H1 (cell line): ENCODE data around the gene SND1. TPM values are rescaled to one million over a fixed set of nuclear protein-coding genes. Genes with fewer than 3 reads are reported as not detected.

ENCODE experiments used
- CTCF ChIA-PET: fragments of 300-600 bp; sonication (Branson Sonifier 250); formaldehyde crosslinking; loops from one replicate; lab custom pipeline; 2021; ENCODE audit not compliant: partially characterized antibody; lab: Charles Lee
- POLR2A ChIA-PET: fragments of 300-600 bp; sonication (Branson Sonifier 250); formaldehyde crosslinking; loops from one replicate; lab custom pipeline; 2021; ENCODE audit warnings: inconsistent platforms; ENCODE audit not compliant: partially characterized antibody; lab: Charles Lee
- DNase-seq, 2 experiments: peaks; one replicate each; pipeline versions ENCODE4 v3.0.0 to v3.0.0-alpha.2; 2010 to 2022; ENCODE audit warnings: low spot score in 2 of 2, low read depth in 1 of 2, mixed read lengths in 1 of 2
- FAIRE-seq: peaks from 2 replicates; lab custom pipeline; 2011; peaks lifted over from hg19 to GRCh38; lab: Jason Lieb, UNC
- H2AFZ ChIP-seq: 2 replicates; pipeline ENCODE4 v1.8.1; 2012; ENCODE audit warnings: low read length, inconsistent platforms
- H2AK5ac ChIP-seq: 2 replicates; pipeline ENCODE4 v1.6.1; 2013; ENCODE audit warnings: low read depth, low read length
- H2BK120ac ChIP-seq: replicated peaks from 2 replicates; pipeline ENCODE3; 2013; ENCODE audit warnings: low read depth, low read length, inconsistent platforms
- H2BK12ac ChIP-seq: 2 replicates; pipeline ENCODE4 v1.6.1; 2013; ENCODE audit warnings: low read depth, low read length
- H2BK15ac ChIP-seq: 2 replicates; pipeline ENCODE4 v1.6.1; 2013; ENCODE audit warnings: low read length
- H2BK20ac ChIP-seq: 2 replicates; pipeline ENCODE4 v1.6.1; 2013; ENCODE audit warnings: low read length
- H2BK5ac ChIP-seq: 2 replicates; pipeline ENCODE4 v1.6.1; 2013; ENCODE audit warnings: low read depth, low read length
- H3K14ac ChIP-seq: 2 replicates; pipeline ENCODE4 v1.6.1; 2013; ENCODE audit warnings: inconsistent platforms; ENCODE audit not compliant: insufficient read length
- H3K18ac ChIP-seq: 2 replicates; pipeline ENCODE4 v1.6.1; 2013; ENCODE audit warnings: low read length; ENCODE audit errors: extremely low read depth
- H3K23ac ChIP-seq: 2 replicates; pipeline ENCODE4 v1.6.1; 2013; ENCODE audit warnings: inconsistent platforms; ENCODE audit not compliant: insufficient read length
- H3K23me2 ChIP-seq: 2 replicates; pipeline ENCODE4 v1.6.1; 2013; ENCODE audit warnings: low read depth, low read length
- H3K27ac ChIP-seq: 2 replicates; pipeline ENCODE4 v1.6.1; 2011; ENCODE audit warnings: low read depth, low read length, inconsistent platforms
- H3K27me3 ChIP-seq, 4 experiments: replicated peaks in 1 of 4; 1 replicate in 1 of 4; 2 replicates in 3 of 4; pipeline versions ENCODE4 v1.6.1 to v1.8.1; 2011 to 2013; ENCODE audit warnings: low read length in 3 of 4, mild to moderate bottlenecking in 3 of 4, inconsistent platforms in 2 of 4, mixed read lengths in 2 of 4, moderate library complexity in 1 of 4; ENCODE audit not compliant: control insufficient read depth in 3 of 4, insufficient read depth in 3 of 4; ENCODE audit errors: extremely low read depth in 1 of 4
- H3K36me3 ChIP-seq, 4 experiments: 2 replicates each; pipeline versions ENCODE4 v1.6.1 to v1.8.1; 2011 to 2013; ENCODE audit warnings: mild to moderate bottlenecking in 4 of 4, low read length in 3 of 4, moderate library complexity in 2 of 4, control low read depth in 1 of 4, inconsistent platforms in 1 of 4; ENCODE audit not compliant: insufficient read depth in 4 of 4, control insufficient read depth in 2 of 4
- H3K4ac ChIP-seq: replicated peaks from 2 replicates; pipeline ENCODE3; 2013; ENCODE audit warnings: low read length, low read depth, mixed read lengths, inconsistent platforms; ENCODE audit not compliant: insufficient read length
- H3K4me1 ChIP-seq, 4 experiments: replicated peaks in 1 of 4; 1 replicate in 1 of 4; 2 replicates in 3 of 4; pipeline versions ENCODE4 v1.6.1 to v1.8.1; 2011 to 2013; ENCODE audit warnings: low read length in 3 of 4, inconsistent platforms in 2 of 4, mixed read lengths in 1 of 4; ENCODE audit not compliant: insufficient read depth in 4 of 4, control insufficient read depth in 3 of 4
- H3K4me2 ChIP-seq, 2 experiments: 2 replicates each; pipeline versions ENCODE4 v1.6.1 to v1.8.1; 2011 to 2013; ENCODE audit warnings: low read depth in 2 of 2, low read length in 2 of 2, control low read depth in 1 of 2, inconsistent platforms in 1 of 2, mild to moderate bottlenecking in 1 of 2; ENCODE audit not compliant: insufficient read depth in 1 of 2
- H3K4me3 ChIP-seq, 4 experiments: fragments of 200-600, 300-600 bp in 1 of 4; sonication (generic), shearing (Covaris generic), sonication (Bioruptor Twin) in 1 of 4; 2 replicates each; pipeline versions ENCODE4 v1.5.1 to v1.8.1; 2011 to 2016; ENCODE audit warnings: low read length in 4 of 4, low read depth in 3 of 4, control low read depth in 2 of 4, inconsistent platforms in 2 of 4, mild to moderate bottlenecking in 2 of 4, mixed read lengths in 1 of 4, moderate library complexity in 1 of 4; ENCODE audit not compliant: insufficient read depth in 2 of 4; ENCODE audit errors: extremely low read depth in 1 of 4
- H3K56ac ChIP-seq: replicated peaks from 2 replicates; pipeline ENCODE3; 2013; ENCODE audit warnings: low read depth, mild to moderate bottlenecking, mixed read lengths, low read length, inconsistent platforms; ENCODE audit not compliant: insufficient read length
- H3K79me1 ChIP-seq: 2 replicates; pipeline ENCODE4 v1.6.1; 2013; ENCODE audit warnings: low read depth, low read length, control low read depth
- H3K79me2 ChIP-seq, 2 experiments: 2 replicates each; pipeline versions ENCODE4 v1.6.1 to v1.8.1; 2012 to 2013; ENCODE audit warnings: low read length in 2 of 2, mild to moderate bottlenecking in 2 of 2, inconsistent platforms in 1 of 2; ENCODE audit not compliant: insufficient read depth in 2 of 2, control insufficient read depth in 1 of 2
- H3K9ac ChIP-seq, 4 experiments: replicated peaks in 1 of 4; 1 replicate in 1 of 4; 2 replicates in 3 of 4; pipeline versions ENCODE4 v1.6.1 to v1.8.1; 2011 to 2013; ENCODE audit warnings: low read depth in 3 of 4, low read length in 3 of 4, control low read depth in 2 of 4, mild to moderate bottlenecking in 2 of 4, moderate library complexity in 2 of 4, inconsistent platforms in 1 of 4; ENCODE audit errors: extremely low read depth in 1 of 4
- H3K9me3 ChIP-seq, 2 experiments: 2 replicates each; pipeline versions ENCODE4 v1.6.1 to v1.8.1; 2012 to 2013; ENCODE audit warnings: mild to moderate bottlenecking in 2 of 2, moderate library complexity in 2 of 2, control low read depth in 1 of 2, inconsistent platforms in 1 of 2, low read depth in 1 of 2, low read length in 1 of 2, mixed read lengths in 1 of 2; ENCODE audit not compliant: insufficient read depth in 2 of 2
- H4K20me1 ChIP-seq, 2 experiments: replicated peaks in 1 of 2; 2 replicates each; pipeline versions ENCODE3 to v1.8.1; 2011 to 2013; ENCODE audit warnings: inconsistent platforms in 2 of 2, low read length in 2 of 2, mild to moderate bottlenecking in 1 of 2; ENCODE audit not compliant: insufficient read depth in 2 of 2, control insufficient read depth in 1 of 2
- H4K5ac ChIP-seq: 2 replicates; pipeline ENCODE4 v1.6.1; 2013; ENCODE audit warnings: low read length, low read depth, mixed read lengths, inconsistent platforms; ENCODE audit not compliant: insufficient read length
- H4K8ac ChIP-seq: 2 replicates; pipeline ENCODE4 v1.8.0; 2013; ENCODE audit warnings: mild to moderate bottlenecking, moderate library complexity, low read length, inconsistent platforms; ENCODE audit not compliant: insufficient read depth; ENCODE audit errors: extremely low read depth
- H4K91ac ChIP-seq: replicated peaks from 2 replicates; pipeline ENCODE3; 2013; ENCODE audit warnings: low read length, mixed read lengths, inconsistent platforms; ENCODE audit not compliant: insufficient read length
- EP300 ChIP-seq, 2 experiments: IDR thresholded peaks; 1 replicate in 1 of 2; 2 replicates in 1 of 2; pipeline ENCODE4 v1.6.1; 2011 to 2012; ENCODE audit warnings: low read depth in 2 of 2, low read length in 2 of 2, mild to moderate bottlenecking in 2 of 2, borderline replicate concordance in 1 of 2, inconsistent platforms in 1 of 2, moderate library complexity in 1 of 2
- GTF2F1 ChIP-seq: IDR thresholded peaks from 2 replicates; pipeline ENCODE4 v1.6.1; 2012; ENCODE audit warnings: low read depth, low read length, improper control_type of control experiment, borderline replicate concordance
- RBBP5 ChIP-seq: IDR thresholded peaks from 2 replicates; pipeline ENCODE4 v1.7.1; 2012; ENCODE audit warnings: low read depth, mild to moderate bottlenecking, inconsistent platforms, low read length, moderate library complexity, borderline replicate concordance
- SUZ12 ChIP-seq: fragments of 200-600 bp; sonication (generic); IDR thresholded peaks from 2 replicates; pipeline ENCODE4 v1.6.1; 2012; ENCODE audit warnings: mild to moderate bottlenecking, inconsistent platforms, low read length, moderate library complexity, mixed read lengths
- ZNF274 ChIP-seq: IDR thresholded peaks from 2 replicates; pipeline ENCODE4 v1.7.0; 2012; ENCODE audit warnings: low read length, borderline replicate concordance; ENCODE audit errors: extremely low read depth
- polyA plus RNA-seq, 7 experiments: library from polyadenylated mRNA; depleted of rRNA in 3 of 7; stranded (reverse) in 5 of 7; unstranded in 2 of 7; fragments of >200 nt in 5 of 7; fragments of 200-250 nt in 2 of 7; gene quantifications; 1 replicate in 5 of 7; 2 replicates in 1 of 7; 4 replicates in 1 of 7; pipeline versions ENCODE4 v1.2.1 to v1.2.3, GENCODE V29; 2011 to 2013; ENCODE audit warnings: missing spikeins in 2 of 7, mixed read lengths in 2 of 7
- total RNA-seq: library from RNA; stranded (reverse); fragmentation: NEBNext Ultra II Directional; extraction: Animal tissue kit (Norgen Biotek cat#: 25700); gene quantifications from 2 replicates; pipeline ENCODE4 v1.2.1, GENCODE V29; 2021

Gene SND1
- total and polyA plus RNA-seq, 2 of the 8 experiments (the other 6 are each of a cell fraction or from before 2014, with no cell fraction given) = 122 to 290 TPM

DNA sequence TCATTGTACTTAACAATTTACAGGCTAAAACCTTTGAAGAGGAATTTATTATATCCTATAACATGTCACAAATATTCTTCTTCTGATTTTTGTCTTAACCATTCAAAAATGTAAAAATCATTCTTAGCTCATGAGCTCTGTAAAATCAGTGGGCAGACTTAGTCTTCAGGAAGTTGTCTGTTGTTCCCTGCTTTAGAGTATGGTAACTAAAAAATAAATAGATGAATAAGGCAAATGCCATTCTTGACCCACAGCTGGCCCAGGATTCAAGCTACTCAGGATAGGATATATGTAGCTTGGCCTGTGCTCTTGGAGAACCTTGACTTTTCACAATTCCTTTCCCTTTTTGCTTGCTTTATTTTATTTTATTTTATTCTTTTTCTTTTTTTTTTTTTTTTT lies 327.7 kb downstream of the SND1 start:
- CTCF ChIA-PET = interaction anchor here (0.5 to 1.8 kb wide), 7 partner anchors 9 to 895 kb away, joined by 3 to 4 read pairs (median 3); no protein-coding TSS in a partner anchor
- no peak overlapping the region for H3K56ac ChIP-seq
- TF ChIP-seq SUZ12 = no peak
- no peak for TF ChIP-seq ZNF274
- no peak for TF ChIP-seq GTF2F1
- no peak for TF ChIP-seq EP300 (IDR thresholded peaks at IDR 0.05; ENCODE audit: borderline replicate concordance in 1 of 2, low read depth in 2 of 2, low read length in 2 of 2)
- TF ChIP-seq RBBP5 = no peak
- TF ChIP-seq, all 59 proteins: peak for 0
- no peak overlapping the region for H3K4ac ChIP-seq
- no peaks in the 10 kb centered on the region for H3K27me3 ChIP-seq
- H3K4me2 ChIP-seq = no peak overlapping the region
- POLR2A ChIA-PET = no interaction called here
- peaks cover 0 to 4% of the 10 kb centered on the region in 2 experiments; a peak in 1 of 4 replicates for H3K79me2 ChIP-seq
- H3K18ac ChIP-seq = no peak overlapping the region
- peaks cover 2% of the 10 kb centered on the region; the same call in 1 of the 2 replicates for H3K23me2 ChIP-seq
- no peak overlapping the region for H2BK20ac ChIP-seq
- no peak overlapping the region for H2BK12ac ChIP-seq
- H3K79me1 ChIP-seq = no peaks in the 10 kb centered on the region; the same call in none of the 2 replicates
- H3K27ac ChIP-seq = no peak overlapping the region
- no peak overlapping the region for H3K9ac ChIP-seq
- FAIRE-seq (no peak), DNase-seq (no peak)
- no peak overlapping the region for H4K5ac ChIP-seq
- peaks cover 0 to 5% of the 10 kb centered on the region in 2 experiments for H4K20me1 ChIP-seq
- no peak overlapping the region for H3K23ac ChIP-seq
- H3K4me1 ChIP-seq = peaks cover 2 to 6% (median 3%) of the 10 kb centered on the region in 4 experiments; a peak in 4 of 7 replicates
- no peak overlapping the region for H2BK15ac ChIP-seq
- no peaks in the 10 kb centered on the region for H3K9me3 ChIP-seq
- peaks cover 0 to 11% (median 0%) of the 10 kb centered on the region in 4 experiments; a peak in 1 of 8 replicates for H3K36me3 ChIP-seq
- H2AFZ ChIP-seq = no peak overlapping the region
- no peak overlapping the region for H3K14ac ChIP-seq
- no peak overlapping the region for H3K4me3 ChIP-seq
- no peak overlapping the region for H4K8ac ChIP-seq
- H2AK5ac ChIP-seq = no peak overlapping the region
- H4K91ac ChIP-seq = no peak overlapping the region
- no peak overlapping the region for H2BK120ac ChIP-seq
- H2BK5ac ChIP-seq = no peak overlapping the region
